HTR-8/SVneo (cell line): Measurements from ENCODE around the gene EXOC3L1.

Experiments used
- DNase-seq: peaks from one replicate; pipeline ENCODE4 v3.0.0; 2011; ENCODE audit warnings: low spot score, mixed read lengths; ENCODE audit not compliant: insufficient read length
- FAIRE-seq: peaks from 2 replicates; lab custom pipeline; 2011; peaks lifted over from hg19 to GRCh38; lab: Jason Lieb, UNC

EXOC3L1 gene

GRCh38 chr16:67166598-67167168, 23.3 kb downstream of the EXOC3L1 start:
- FAIRE-seq = no peak

GRCh38 chr16:67166110-67166547, 23.8 kb downstream of the EXOC3L1 start:
- FAIRE-seq (no peak), DNase-seq (no peak)

More at GRCh38 chr16:67166598-67167168, 23.3 kb downstream of the EXOC3L1 start:
- DNase-seq = no peak

- FAIRE-seq (no peak), DNase-seq (no peak)
Measured at GRCh38 chr16:67165121-67166078, 24.5 kb downstream of the EXOC3L1 start.

DNA sequence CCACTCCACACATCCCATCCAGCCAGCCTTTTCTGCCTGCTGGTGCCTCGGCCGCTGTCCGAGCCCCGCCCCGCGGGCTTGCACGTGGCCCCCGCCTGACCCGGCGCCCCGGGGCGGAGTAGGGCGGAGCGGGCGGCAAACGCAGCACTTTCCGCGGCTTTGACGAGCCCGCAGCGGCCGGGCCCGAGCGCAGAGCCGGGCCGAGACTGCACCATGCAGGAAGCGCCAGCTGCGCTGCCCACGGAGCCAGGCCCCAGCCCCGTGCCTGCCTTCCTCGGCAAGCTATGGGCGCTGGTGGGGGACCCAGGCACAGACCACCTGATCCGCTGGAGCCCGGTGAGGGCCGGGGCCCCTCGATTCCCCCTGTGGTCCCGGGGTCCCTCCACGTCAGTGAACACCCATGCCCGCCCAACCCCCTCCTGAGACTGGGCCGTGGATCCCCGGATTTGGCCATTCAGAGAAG, 25.3 kb downstream of the EXOC3L1 start, which contains the start of gene HSF4:
HSF4 (plus strand) TSS at position 147 of the 463 bp plus-strand sequence; CDS start at position 214, 67 bp downstream.
- FAIRE-seq (no peak), DNase-seq (no peak)

DNA sequence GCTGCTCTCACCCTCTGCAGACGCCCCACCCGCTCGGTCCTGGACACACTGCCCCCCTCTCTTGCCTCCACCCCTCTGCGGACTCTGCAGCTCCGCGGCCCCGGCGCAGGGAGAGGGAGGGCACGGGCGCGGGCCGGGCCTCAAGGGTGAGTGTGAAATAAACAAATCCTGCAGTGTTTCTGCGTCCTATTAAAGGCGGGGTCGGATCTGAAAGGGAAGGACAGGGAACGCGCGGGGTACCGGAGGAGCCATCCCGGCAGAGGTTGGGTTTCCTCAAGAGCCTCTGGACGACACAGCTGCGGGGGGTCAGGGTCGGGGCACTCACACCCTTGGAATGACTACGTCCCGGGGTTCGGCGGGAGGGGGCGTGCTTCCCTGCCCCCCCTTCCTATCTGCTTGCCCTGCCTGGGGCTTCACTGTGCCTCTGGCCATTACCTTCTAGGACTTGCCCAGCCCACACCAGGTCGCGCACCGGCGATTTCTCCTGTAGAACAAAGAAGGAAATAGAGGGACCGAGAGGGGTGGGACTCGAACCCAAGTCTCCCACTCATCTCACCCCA, 25.9 kb downstream of the EXOC3L1 start:
- DNase-seq (no peak), FAIRE-seq (no peak)

- DNase-seq = no peak
- peak; percentile 94 for FAIRE-seq
Measured at GRCh38 chr16:67163164-67163998, 26.6 kb downstream of the EXOC3L1 start.

DNA sequence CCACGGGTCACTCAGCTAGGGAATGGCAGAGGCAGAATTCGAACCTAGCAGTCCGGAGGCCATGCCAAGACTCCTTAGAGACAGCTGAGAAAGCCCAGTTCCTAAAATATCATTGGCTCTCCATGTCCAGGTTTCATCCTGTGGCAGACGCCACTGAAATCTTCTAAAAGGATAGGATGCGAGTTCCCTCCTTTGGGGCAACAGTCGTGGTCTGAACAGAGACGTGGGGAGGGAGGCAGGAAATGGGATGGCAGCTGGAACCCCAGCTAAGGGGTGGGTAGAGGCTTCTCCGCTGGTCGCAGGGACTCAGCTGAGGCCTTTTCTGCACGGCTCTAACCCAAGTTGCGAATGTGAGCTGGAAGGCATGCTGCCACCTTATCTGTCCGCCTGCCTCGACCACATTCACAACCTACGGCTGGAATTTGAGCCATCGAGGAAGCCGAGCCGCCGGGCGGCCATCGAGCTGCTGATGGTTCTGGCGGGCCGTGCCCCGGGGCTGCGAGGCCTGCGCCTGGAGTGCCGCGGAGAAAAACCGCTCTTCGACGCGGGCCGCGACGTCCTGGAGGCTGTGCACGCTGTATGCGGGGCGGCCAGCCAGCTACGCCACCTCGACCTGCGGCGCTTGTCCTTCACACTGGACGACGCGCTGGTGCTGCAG, 27.3 kb downstream of the EXOC3L1 start:
- DNase-seq = no peak
- no peak for FAIRE-seq

DNA sequence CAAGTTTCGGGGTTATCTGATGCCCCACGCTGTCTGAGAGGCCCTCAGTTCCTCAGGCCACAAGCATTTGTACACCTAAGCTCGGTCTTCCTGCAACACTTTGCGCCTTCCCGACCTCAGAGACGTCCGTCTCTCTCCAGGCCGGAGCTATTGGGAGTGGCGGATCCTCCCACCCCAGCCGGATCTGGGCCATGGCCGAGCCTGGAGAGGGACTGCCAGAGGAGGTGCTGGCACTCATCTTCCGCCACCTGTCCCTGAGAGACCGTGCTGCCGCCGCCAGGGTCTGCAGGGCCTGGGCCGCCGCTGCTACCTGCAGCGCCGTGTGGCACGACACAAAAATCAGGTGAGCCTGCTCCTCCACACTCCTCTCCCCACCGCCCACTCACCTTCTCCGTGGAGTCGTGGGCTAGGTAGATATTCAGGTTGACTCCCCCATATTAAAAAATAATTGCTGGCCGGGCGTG, 28.3 kb downstream of the EXOC3L1 start:
- no peak for DNase-seq
- no peak for FAIRE-seq

DNA sequence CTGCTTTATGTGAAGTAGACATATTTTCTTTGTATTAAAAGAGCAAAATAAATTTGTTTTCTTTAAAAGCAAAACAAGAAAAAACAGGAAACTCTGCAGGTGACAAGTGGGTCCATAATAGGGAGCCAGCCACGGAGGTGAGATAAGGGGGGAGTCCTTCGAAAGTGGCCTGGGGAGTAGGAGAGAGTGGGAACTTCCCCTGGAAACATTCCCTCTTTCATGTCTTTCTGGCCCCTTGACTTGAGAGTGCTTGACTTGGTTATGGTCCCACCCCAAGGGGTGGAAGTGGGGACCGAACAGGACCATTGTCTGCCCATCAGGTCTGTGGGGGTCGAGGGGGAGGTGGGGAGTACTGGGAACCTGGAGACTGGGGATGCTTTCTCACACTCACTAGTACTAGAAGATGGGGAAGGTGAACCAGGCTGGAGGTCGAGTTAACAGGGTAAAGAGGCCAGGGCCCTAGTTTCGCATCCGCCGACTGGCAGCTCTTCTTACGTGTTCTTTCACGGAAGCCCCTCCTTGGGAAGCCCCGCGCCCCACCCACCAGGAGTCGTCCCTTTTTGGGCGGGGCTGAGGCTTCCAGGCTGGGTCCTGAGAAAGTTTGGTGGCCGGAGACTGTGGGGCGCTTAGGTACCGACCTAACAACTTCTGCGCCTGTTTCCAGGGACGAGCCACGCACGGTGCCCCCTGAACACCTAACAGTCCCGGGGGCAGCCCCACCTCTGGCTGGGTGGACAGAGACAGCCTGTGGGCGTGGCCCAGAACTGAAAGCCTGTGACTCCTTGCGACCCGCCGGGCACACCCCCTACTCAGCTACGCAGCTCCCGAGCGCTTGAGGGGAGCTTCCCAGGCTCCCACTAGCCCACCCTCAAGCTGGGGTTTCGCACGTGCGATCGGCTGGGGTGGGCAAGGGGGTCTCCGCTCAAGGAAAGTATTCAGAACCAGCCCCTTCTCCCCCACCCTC, 31.0 kb downstream of the EXOC3L1 start:
- no peak for FAIRE-seq

GRCh38 chr16:67157892-67158635, 31.9 kb downstream of the EXOC3L1 start:
- DNase-seq = no peak
- FAIRE-seq = no peak

More for the DNA sequence above, 31.0 kb downstream of the EXOC3L1 start:
- DNase-seq = no peak

- DNase-seq (no peak), FAIRE-seq (no peak)
Measured at GRCh38 chr16:67157106-67157748, 32.7 kb downstream of the EXOC3L1 start.

DNA sequence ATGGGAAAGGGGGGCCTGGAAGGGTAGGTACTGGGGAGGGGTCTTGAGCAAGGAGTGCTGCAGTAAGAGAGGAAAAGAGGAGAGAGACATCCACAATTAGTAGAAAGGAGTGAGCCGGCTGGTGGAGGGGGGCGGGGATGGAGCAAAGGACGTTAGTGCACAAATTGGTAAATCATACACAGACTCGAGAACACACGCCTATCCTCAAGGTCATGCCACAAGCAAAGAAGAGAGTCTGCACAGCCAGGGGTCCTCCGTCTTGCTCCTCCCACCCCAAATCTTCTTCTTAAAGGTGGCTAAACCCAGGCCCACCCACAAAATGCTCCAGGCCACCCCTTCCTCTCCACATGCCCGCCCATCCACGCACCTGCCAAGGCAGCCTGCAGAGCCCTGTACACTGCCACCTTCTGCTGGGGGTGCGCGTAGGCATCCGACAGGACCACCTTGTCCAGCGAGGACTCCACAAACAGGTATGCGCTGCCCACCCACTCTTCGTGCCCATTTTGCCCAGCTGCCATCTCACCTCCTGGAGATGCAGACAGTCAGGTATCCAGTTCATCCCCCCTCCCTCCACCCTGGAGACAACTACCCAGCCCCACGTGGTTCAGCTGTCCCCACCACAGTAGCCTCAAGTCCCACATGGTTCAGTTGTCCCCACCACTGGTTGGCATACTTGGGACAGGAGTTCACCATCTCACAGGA, 33.6 kb downstream of the EXOC3L1 start:
- FAIRE-seq (peak; percentile 48), DNase-seq (no peak)

- FAIRE-seq (peak; percentile 99), DNase-seq (peak; percentile 87)
Measured at GRCh38 chr16:67155295-67156142, 34.4 kb downstream of the EXOC3L1 start.

DNA sequence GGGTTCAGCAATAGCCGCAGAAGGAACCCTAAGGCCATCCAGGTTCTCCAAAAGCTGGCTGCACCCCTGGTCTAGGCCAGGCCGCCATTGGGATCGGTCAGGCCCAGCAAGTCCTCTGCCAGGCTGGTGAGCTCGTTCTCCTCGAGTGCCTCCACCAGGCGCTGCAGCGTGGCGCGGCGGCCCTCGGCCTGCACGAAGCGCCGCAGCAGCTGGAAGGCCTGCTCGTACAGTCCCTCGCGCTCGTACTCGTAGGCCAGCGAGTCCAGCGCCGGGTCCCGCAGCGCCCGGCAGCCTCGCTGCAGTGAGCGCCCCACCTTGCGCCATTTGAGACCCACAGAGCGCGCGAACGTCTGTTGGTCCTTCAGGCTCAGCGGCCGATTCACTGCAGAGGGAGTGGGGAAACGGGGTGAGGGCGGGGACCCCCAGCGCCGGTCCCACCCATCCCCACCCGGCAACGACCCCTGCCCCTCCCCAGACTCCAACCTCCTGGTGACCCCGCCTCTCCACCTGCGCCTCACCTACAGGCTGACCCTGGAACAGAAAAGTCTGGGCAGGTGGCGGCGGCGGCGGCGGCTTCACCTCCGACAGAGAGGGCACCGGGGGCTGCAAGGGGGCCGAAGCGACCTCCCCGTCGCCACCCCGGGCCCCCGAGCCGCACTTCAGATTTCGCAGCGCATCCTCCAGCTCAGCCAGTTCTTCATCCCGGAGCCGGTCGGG, 35.2 kb downstream of the EXOC3L1 start:
- no peak for FAIRE-seq

More for the DNA sequence above, 35.2 kb downstream of the EXOC3L1 start:
- no peak for DNase-seq
